NCI-H146 treated with DMSO at 0.1 percent for 48 hours (cell line): ENCODE results near the gene MYT1.

ENCODE experiments used
- DNase-seq: peaks from one replicate; lab custom pipeline; 2025; ENCODE audit not compliant: unreplicated experiment; lab: John Stamatoyannopoulos, UW

The MYT1 gene

GRCh38 chr20:64139199-64140060 lies 24.8 kb upstream of the MYT1 start:
- no peak for DNase-seq

GRCh38 chr20:64140061-64140931 lies 24.0 kb upstream of the MYT1 start:
- no peak for DNase-seq

GRCh38 chr20:64140956-64141355 lies 23.3 kb upstream of the MYT1 start:
- DNase-seq = no peak

- no peak for DNase-seq
These were observed 21.7 kb upstream of the MYT1 start for GRCh38 chr20:64142590-64142989.

- DNase-seq = no peak
These were observed 21.0 kb upstream of the MYT1 start for GRCh38 chr20:64143018-64143801.

GRCh38 chr20:64144144-64144912 lies 19.9 kb upstream of the MYT1 start:
- no peak for DNase-seq

GRCh38 chr20:64145458-64146300 lies 18.6 kb upstream of the MYT1 start:
- DNase-seq = no peak

- peak; percentile 29 for DNase-seq
These were observed 17.8 kb upstream of the MYT1 start for GRCh38 chr20:64146301-64146935.

- no peak for DNase-seq
These were observed 17.2 kb upstream of the MYT1 start for GRCh38 chr20:64146936-64147477.

- no peak for DNase-seq
These were observed 15.7 kb upstream of the MYT1 start for GRCh38 chr20:64148581-64148980.

- DNase-seq = no peak
These were observed 15.1 kb upstream of the MYT1 start for GRCh38 chr20:64149141-64149540.

- DNase-seq = no peak
These were observed 14.3 kb upstream of the MYT1 start for GRCh38 chr20:64149809-64150560.

- DNase-seq = no peak
These were observed 13.3 kb upstream of the MYT1 start for GRCh38 chr20:64150756-64151632.

GRCh38 chr20:64151633-64152530 lies 12.4 kb upstream of the MYT1 start:
- no peak for DNase-seq

- peak; percentile 84 for DNase-seq
These were observed 11.3 kb upstream of the MYT1 start for GRCh38 chr20:64152906-64153305.

- DNase-seq = no peak
These were observed 10.8 kb upstream of the MYT1 start for GRCh38 chr20:64153410-64153809.
